ENCODE measurements around the gene PROS1.

The PROS1 gene

DNA sequence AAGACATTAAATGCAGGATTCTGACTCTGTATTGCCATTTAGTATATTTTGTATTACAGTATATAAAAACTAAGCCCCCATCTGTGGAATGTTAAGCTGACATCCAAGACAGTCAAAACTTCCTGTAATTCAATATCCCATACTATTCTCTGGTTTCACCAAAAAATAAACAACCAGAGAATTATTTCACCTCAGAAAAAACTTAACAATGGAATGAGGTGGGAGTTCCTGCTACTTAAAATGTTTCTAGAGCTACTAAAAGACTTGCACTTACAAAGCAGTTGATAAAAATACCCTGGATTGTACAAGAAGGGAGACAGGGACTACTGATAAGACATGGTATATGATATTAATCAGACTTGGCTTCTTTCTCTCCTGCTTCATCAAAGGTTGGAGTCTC lies 14.6 kb upstream of the PROS1 start:
- TF ChIP-seq POLR2A (IDR thresholded peaks at IDR 0.05; ENCODE audit: extremely low read depth, insufficient read length) (no peak), MYC (IDR thresholded peaks at IDR 0.05; ENCODE audit: low read depth, low read length) (no peak)
- TF ChIP-seq, protein P1, sequence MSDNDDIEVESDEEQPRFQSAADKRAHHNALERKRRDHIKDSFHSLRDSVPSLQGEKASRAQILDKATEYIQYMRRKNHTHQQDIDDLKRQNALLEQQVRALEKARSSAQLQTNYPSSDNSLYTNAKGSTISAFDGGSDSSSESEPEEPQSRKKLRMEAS (IDR thresholded peaks at IDR 0.05; ENCODE audit: low read depth, low read length), result no peak
- TF ChIP-seq, protein P2, sequence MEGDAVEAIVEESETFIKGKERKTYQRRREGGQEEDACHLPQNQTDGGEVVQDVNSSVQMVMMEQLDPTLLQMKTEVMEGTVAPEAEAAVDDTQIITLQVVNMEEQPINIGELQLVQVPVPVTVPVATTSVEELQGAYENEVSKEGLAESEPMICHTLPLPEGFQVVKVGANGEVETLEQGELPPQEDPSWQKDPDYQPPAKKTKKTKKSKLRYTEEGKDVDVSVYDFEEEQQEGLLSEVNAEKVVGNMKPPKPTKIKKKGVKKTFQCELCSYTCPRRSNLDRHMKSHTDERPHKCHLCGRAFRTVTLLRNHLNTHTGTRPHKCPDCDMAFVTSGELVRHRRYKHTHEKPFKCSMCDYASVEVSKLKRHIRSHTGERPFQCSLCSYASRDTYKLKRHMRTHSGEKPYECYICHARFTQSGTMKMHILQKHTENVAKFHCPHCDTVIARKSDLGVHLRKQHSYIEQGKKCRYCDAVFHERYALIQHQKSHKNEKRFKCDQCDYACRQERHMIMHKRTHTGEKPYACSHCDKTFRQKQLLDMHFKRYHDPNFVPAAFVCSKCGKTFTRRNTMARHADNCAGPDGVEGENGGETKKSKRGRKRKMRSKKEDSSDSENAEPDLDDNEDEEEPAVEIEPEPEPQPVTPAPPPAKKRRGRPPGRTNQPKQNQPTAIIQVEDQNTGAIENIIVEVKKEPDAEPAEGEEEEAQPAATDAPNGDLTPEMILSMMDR (IDR thresholded peaks at IDR 0.05; ENCODE audit: low read depth, low read length), result no peak
- H3K4me3 ChIP-seq (ENCODE audit: low read depth, low read length), result no peak overlapping the region
- no peak for DNase-seq (ENCODE audit: low read depth)

DNA sequence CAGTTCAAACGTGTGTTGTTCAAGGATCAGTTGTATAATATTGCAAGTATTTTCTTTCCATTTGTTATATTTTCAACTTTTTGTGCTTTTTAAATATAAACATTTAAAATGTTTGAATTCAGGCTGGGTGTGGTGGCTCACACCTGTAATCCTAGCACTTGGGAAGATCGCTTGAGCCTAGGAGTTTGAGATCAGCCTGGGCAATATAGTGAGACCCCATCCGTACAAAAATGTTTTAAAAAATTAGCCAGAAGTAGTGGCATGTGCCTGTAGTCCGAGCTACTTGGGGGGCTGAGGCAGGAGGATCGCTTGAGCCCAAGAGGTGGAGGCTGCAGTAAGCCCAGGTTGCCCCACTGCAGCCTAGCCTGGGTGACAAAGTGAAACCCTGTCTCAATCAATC lies 10.9 kb upstream of the PROS1 start:
- DNase-seq (ENCODE audit: low read depth), result no peak
- no peak overlapping the region for H3K4me3 ChIP-seq (ENCODE audit: low read depth, low read length)
- TF ChIP-seq MYC (IDR thresholded peaks at IDR 0.05; ENCODE audit: low read depth, low read length), result no peak
- TF ChIP-seq POLR2A (IDR thresholded peaks at IDR 0.05; ENCODE audit: extremely low read depth, insufficient read length), result no peak
- TF ChIP-seq, protein P1 (IDR thresholded peaks at IDR 0.05; ENCODE audit: low read depth, low read length), result no peak
- TF ChIP-seq, protein P2 (IDR thresholded peaks at IDR 0.05; ENCODE audit: low read depth, low read length), result no peak

DNA sequence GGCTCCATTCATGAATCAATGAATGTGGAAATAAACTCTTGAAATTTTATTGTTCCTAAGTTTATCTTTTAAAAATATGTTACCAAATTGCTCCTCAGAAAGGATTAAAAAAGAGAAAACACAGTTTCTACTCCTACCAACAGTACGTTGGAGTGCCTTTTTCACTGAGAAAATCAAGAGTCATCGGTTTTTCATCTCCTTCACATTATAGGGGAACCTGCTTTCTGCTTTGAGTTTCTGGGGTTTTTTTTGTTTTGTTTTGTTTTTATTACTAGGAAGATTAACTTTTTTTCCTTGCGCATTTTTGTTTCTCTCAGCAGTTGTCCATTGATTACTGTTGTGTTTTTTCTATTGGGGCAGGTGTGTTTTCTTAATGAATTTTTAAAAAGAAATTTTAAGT lies 9.7 kb upstream of the PROS1 start:
- no peak overlapping the region for H3K4me3 ChIP-seq (ENCODE audit: low read depth, low read length)
- DNase-seq (ENCODE audit: low read depth), result no peak
- TF ChIP-seq POLR2A (IDR thresholded peaks at IDR 0.05; ENCODE audit: extremely low read depth, insufficient read length), result no peak
- no peak for TF ChIP-seq MYC (IDR thresholded peaks at IDR 0.05; ENCODE audit: low read depth, low read length)
- TF ChIP-seq, protein P2 (IDR thresholded peaks at IDR 0.05; ENCODE audit: low read depth, low read length), result no peak
- TF ChIP-seq, protein P1 (IDR thresholded peaks at IDR 0.05; ENCODE audit: low read depth, low read length), result no peak

DNA sequence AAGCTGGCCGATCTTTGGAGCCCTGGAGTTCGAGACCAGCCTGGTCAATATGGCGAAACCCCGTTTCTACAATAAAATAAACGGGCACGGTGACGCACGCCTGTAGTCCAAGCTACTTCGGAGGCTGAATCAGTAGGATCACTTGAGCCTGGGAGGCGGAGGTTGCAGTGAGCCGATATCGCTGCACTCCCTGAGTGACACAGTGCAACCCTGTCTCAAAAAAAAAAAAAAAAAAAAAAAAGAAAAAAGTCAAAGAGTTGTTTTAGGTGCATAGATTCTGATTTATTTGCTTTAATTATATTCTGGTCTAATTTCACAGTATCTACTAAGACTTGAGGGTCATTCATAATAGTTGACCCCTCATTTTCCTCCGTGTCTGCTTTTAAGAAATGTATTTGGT lies 8.0 kb upstream of the PROS1 start:
- TF ChIP-seq POLR2A (IDR thresholded peaks at IDR 0.05; ENCODE audit: extremely low read depth, insufficient read length), result no peak
- TF ChIP-seq, protein P2 (IDR thresholded peaks at IDR 0.05; ENCODE audit: low read depth, low read length), result no peak
- TF ChIP-seq, protein P1 (IDR thresholded peaks at IDR 0.05; ENCODE audit: low read depth, low read length), result no peak
- no peak for DNase-seq (ENCODE audit: low read depth)

DNA sequence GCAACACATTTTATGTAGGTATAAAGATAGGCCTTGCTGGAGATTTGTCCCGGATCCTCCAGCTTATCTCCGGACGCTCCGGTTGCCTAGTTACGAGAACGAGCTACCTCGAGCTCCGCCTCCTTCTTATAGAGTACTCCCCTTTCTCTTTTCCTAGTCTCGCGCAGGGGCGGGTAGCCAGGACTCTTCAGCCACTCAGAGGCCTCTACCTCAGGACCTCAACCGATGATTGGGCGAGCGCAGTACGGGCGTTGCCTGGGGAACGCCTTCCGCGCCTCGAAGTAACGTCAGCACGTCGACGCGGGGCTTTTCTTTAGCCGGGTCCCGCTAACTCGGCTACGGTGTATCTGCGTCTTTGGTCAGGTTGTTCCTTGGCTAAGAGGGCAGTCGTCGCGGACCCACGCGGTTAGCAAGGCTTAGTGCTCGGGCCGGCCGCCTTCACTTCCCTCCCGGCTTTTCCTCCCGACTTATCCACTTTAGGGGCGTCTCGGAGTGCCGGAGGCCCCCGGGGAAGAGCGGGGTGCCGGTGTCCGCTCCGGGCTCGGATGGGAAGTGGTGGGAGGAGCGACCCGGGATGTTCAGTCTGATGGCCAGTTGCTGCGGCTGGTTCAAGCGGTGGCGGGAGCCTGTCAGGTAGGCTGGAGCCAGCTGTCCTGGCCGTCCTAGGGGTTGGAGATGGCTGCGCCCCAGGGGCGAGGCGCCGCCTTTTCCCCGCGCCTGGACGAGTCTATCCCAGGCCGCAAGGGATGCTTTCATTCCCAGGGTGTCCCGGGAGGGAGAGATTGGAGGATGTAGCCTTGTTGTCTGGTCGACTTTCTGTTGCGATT lies 6.4 kb upstream of the PROS1 start, which contains the start of gene ARL13B:
Gene ARL13B, plus strand, starts transcription at position 306 of the 827 bp plus-strand sequence. Its CDS starts 269 bp downstream, at position 575.
- TF ChIP-seq MYC (IDR thresholded peaks at IDR 0.05; ENCODE audit: low read depth, low read length) (no peak), POLR2A (IDR thresholded peaks at IDR 0.05; ENCODE audit: extremely low read depth, insufficient read length) (peak; percentile 59)
- TF ChIP-seq, protein P1 (IDR thresholded peaks at IDR 0.05; ENCODE audit: low read depth, low read length), result 0 out of 2 replicates have a peak, but pooled peaks have one; percentile 21
- TF ChIP-seq, protein P2 (IDR thresholded peaks at IDR 0.05; ENCODE audit: low read depth, low read length), result no peak
- DNase-seq (ENCODE audit: low read depth), result peak; percentile 96
- peak within 1 kb of the TSS; percentile 69 for H3K4me3 ChIP-seq (ENCODE audit: low read depth, low read length)

More for the DNA sequence above, 8.0 kb upstream of the PROS1 start:
- no peak overlapping the region for H3K4me3 ChIP-seq (ENCODE audit: low read depth, low read length)

All from NB4 (cell line).